C4-2B (cell line): Measurements from ENCODE around the gene GRM4.

ENCODE experiments used
- ZFX ChIP-seq: fragments of 450-650 bp; IDR thresholded peaks from 2 replicates; pipeline ENCODE4 v1.6.1; 2017
- TF ChIP-seq, protein P1 (sequence below): fragments of 450-650 bp; conservative IDR thresholded peaks from 2 replicates; pipeline ENCODE4 v1.5.1; 2017; ENCODE audit warnings: mild to moderate bottlenecking

DNA sequence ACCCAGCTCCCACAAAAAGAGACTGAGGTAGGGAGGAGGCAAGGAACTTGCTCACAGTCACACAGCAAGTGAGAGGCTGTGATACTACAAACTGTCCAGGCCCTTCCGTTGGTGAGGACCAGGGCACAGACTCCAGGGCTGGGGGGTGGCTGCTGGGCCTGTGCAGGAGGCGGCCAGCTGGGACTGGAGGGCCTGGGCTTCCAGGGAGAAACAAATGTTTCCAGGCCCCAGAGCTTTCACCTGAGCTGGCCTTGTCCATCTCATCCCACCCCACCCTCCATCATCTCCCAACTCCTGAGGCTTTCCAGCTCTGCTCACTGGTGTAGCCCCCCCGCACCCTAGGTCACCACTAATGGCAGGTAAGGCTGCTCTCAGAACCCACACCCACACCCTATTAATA, 86.0 kb downstream of the GRM4 start:
- TF ChIP-seq, protein P1, sequence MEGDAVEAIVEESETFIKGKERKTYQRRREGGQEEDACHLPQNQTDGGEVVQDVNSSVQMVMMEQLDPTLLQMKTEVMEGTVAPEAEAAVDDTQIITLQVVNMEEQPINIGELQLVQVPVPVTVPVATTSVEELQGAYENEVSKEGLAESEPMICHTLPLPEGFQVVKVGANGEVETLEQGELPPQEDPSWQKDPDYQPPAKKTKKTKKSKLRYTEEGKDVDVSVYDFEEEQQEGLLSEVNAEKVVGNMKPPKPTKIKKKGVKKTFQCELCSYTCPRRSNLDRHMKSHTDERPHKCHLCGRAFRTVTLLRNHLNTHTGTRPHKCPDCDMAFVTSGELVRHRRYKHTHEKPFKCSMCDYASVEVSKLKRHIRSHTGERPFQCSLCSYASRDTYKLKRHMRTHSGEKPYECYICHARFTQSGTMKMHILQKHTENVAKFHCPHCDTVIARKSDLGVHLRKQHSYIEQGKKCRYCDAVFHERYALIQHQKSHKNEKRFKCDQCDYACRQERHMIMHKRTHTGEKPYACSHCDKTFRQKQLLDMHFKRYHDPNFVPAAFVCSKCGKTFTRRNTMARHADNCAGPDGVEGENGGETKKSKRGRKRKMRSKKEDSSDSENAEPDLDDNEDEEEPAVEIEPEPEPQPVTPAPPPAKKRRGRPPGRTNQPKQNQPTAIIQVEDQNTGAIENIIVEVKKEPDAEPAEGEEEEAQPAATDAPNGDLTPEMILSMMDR: no peak
- no peak for TF ChIP-seq ZFX
